MCF 10A (cell line): ENCODE measurements around the gene NTMT2. TPM values are rescaled to one million over a fixed set of nuclear protein-coding genes. Genes with fewer than 3 reads are reported as not detected.

Experiments used
- BruUV-seq: library from RNA; stranded (reverse); fragments of 400-500 nt; replicated peaks from 2 replicates; lab custom pipeline; 2021; lab: Mats Ljungman, UMichigan
- CTCF ChIA-PET: fragments of 300-600 bp; sonication (Branson Sonifier 250); formaldehyde crosslinking; extraction: SDS; loops from one replicate; lab custom pipeline; 2021; ENCODE audit warnings: antibody characterized with exemption, inconsistent platforms; lab: Yijun Ruan, JAX
- POLR2A ChIA-PET: fragments of 300-600, 350-650 bp; sonication (Branson Sonifier 250); formaldehyde crosslinking; extraction: SDS; loops from one replicate; lab custom pipeline; 2020; ENCODE audit warnings: antibody characterized with exemption, inconsistent platforms; lab: Yijun Ruan, JAX
- DNase-seq: peaks from one replicate; pipeline ENCODE4 v3.0.0-alpha.2; 2018; ENCODE audit not compliant: unreplicated experiment
- H3K27ac Mint-ChIP-seq: one replicate; pipeline ENCODE4 v1.8.0; 2022; ENCODE audit warnings: mild to moderate bottlenecking, low read depth, mixed read lengths; ENCODE audit not compliant: unreplicated experiment
- H3K27me3 Mint-ChIP-seq: one replicate; pipeline ENCODE4 v1.8.0; 2022; ENCODE audit warnings: mixed read lengths; ENCODE audit not compliant: insufficient read depth, unreplicated experiment
- H3K36me3 Mint-ChIP-seq: one replicate; pipeline ENCODE4 v1.8.0; 2022; ENCODE audit warnings: mild to moderate bottlenecking, moderate library complexity, mixed read lengths; ENCODE audit not compliant: insufficient read depth, unreplicated experiment
- H3K4me1 Mint-ChIP-seq: one replicate; pipeline ENCODE4 v1.8.0; 2022; ENCODE audit warnings: mixed read lengths; ENCODE audit not compliant: insufficient read depth, unreplicated experiment
- H3K4me3 Mint-ChIP-seq: one replicate; pipeline ENCODE4 v1.8.0; 2022; ENCODE audit warnings: mild to moderate bottlenecking, moderate library complexity, mixed read lengths; ENCODE audit not compliant: unreplicated experiment
- H3K9me3 Mint-ChIP-seq: one replicate; pipeline ENCODE4 v1.8.0; 2022; ENCODE audit warnings: mixed read lengths; ENCODE audit not compliant: unreplicated experiment
- intact Hi-C: fragments of 100-400 bp; cut with micrococcal nuclease; formaldehyde crosslinking; loops from 2 replicates; pipeline ENCODE4 v1.14.1; 2022
- total RNA-seq: library from RNA; stranded (reverse); gene quantifications from 2 replicates; pipeline ENCODE4 v1.2.3, GENCODE V29; 2022
- TF ChIP-seq, protein P1 (sequence below): fragments of 200-600 bp; IDR thresholded peaks from one replicate; pipeline ENCODE4 v1.8.0; 2022; ENCODE audit warnings: antibody characterized with exemption, mild to moderate bottlenecking; ENCODE audit not compliant: unreplicated experiment

NTMT2 gene
- total RNA-seq, 1 experiment from 2014 or later, result not detected

- intact Hi-C loops, result no loop called here
- TF ChIP-seq, protein P1, sequence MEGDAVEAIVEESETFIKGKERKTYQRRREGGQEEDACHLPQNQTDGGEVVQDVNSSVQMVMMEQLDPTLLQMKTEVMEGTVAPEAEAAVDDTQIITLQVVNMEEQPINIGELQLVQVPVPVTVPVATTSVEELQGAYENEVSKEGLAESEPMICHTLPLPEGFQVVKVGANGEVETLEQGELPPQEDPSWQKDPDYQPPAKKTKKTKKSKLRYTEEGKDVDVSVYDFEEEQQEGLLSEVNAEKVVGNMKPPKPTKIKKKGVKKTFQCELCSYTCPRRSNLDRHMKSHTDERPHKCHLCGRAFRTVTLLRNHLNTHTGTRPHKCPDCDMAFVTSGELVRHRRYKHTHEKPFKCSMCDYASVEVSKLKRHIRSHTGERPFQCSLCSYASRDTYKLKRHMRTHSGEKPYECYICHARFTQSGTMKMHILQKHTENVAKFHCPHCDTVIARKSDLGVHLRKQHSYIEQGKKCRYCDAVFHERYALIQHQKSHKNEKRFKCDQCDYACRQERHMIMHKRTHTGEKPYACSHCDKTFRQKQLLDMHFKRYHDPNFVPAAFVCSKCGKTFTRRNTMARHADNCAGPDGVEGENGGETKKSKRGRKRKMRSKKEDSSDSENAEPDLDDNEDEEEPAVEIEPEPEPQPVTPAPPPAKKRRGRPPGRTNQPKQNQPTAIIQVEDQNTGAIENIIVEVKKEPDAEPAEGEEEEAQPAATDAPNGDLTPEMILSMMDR, result no peak
- no peaks in the 10 kb centered on the region for H3K36me3 Mint-ChIP-seq
- H3K4me1 Mint-ChIP-seq, result no peaks in the 10 kb centered on the region
- POLR2A ChIA-PET, result no interaction called here
- DNase-seq, result no peak
- no peak overlapping the region for H3K27ac Mint-ChIP-seq
- CTCF ChIA-PET, result no interaction called here
- H3K4me3 Mint-ChIP-seq, result no peak overlapping the region
- H3K9me3 Mint-ChIP-seq, result peaks cover 8% of the 10 kb centered on the region
- BruUV-seq, result no TSS peak
- no peaks in the 10 kb centered on the region for H3K27me3 Mint-ChIP-seq
These were observed 48.7 kb downstream of the NTMT2 start for GRCh38 chr1:170194451-170194850.

GRCh38 chr1:170196490-170197236 lies 50.9 kb downstream of the NTMT2 start:
- H3K4me1 Mint-ChIP-seq, result no peaks in the 10 kb centered on the region
- TF ChIP-seq, protein P1, result no peak
- POLR2A ChIA-PET, result no interaction called here
- CTCF ChIA-PET, result interaction anchor here (0.6 to 0.8 kb wide), 2 partner anchors 57 to 122 kb away, joined by 3 read pairs; partner anchors contain the start of gene KIFAP3
- intact Hi-C loops, result no loop called here
- DNase-seq, result no peak
- no TSS peak for BruUV-seq
- H3K36me3 Mint-ChIP-seq, result no peaks in the 10 kb centered on the region
- no peak overlapping the region for H3K4me3 Mint-ChIP-seq
- no peak overlapping the region for H3K27ac Mint-ChIP-seq
- H3K9me3 Mint-ChIP-seq, result peaks cover 8% of the 10 kb centered on the region
- no peaks in the 10 kb centered on the region for H3K27me3 Mint-ChIP-seq

DNA sequence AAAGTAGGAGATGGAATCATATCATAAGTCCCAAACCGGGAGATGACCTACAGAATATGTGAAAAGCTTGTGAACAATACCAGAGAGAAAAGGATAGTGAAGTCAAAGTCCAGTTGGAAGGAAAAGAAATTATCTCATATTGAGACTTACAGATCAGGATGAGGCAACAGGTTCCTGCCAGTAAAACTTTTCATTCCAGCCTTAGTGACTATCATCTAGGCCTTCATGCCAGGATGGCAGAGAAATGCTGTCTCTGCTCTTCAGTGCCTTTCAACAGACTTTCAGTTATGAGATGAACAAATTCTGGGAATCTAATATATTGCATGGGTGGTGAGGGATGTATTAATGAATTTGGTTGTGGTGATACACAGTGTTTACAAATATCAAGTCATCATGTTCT lies 52.3 kb downstream of the NTMT2 start:
- TF ChIP-seq, protein P1, result no peak
- no peak for DNase-seq
- Mint-ChIP-seq H3K4me3 (no peak overlapping the region), H3K9me3 (no peaks in the 10 kb centered on the region), H3K4me1 (no peaks in the 10 kb centered on the region), H3K36me3 (no peaks in the 10 kb centered on the region), H3K27ac (no peak overlapping the region), H3K27me3 (no peaks in the 10 kb centered on the region)
- intact Hi-C loops, result no loop called here
- ChIA-PET CTCF (interaction anchor here (0.5 kb wide), 1 partner anchor 418 kb away, joined by 3 read pairs; no protein-coding TSS in a partner anchor), POLR2A (no interaction called here)
- BruUV-seq, result no TSS peak

- ChIA-PET CTCF (no interaction called here), POLR2A (no interaction called here)
- H3K36me3 Mint-ChIP-seq, result no peaks in the 10 kb centered on the region
- no peak overlapping the region for H3K4me3 Mint-ChIP-seq
- H3K9me3 Mint-ChIP-seq, result no peaks in the 10 kb centered on the region
- no TSS peak for BruUV-seq
- H3K27me3 Mint-ChIP-seq, result no peaks in the 10 kb centered on the region
- no peaks in the 10 kb centered on the region for H3K4me1 Mint-ChIP-seq
- no peak overlapping the region for H3K27ac Mint-ChIP-seq
- TF ChIP-seq, protein P1, result no peak
- DNase-seq, result no peak
- intact Hi-C loops, result no loop called here
These were observed 52.8 kb downstream of the NTMT2 start for GRCh38 chr1:170198584-170198983.
